ENCODE data around the gene CREB3L4.
"Not testable (repeated sequence)": the region's sequence is repeated elsewhere in the genome, so short reads cannot be mapped to it uniquely, and the experiment has no call there.

The CREB3L4 gene

DNA sequence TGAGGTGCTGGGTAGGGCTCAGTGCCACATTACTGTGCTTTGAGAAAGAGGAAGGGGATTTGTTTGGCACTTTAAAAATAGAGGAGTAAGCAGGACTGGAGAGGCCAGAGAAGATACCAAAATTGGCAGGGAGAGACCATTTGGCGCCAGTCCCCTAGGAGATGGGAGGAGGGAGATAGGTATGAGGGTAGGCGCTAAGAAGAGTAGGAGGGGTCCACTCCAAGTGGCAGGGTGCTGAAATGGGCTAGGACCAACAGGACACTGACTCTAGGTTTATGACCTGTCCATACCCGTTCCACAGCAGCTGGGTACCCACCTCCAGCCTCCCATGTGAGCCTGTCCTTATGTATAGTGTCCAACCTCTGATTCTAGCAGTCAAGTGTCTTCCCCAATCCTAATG lies 8.2 kb upstream of the CREB3L4 start:
- DNase-seq (ENCODE audit: low read depth): no peak

DNA sequence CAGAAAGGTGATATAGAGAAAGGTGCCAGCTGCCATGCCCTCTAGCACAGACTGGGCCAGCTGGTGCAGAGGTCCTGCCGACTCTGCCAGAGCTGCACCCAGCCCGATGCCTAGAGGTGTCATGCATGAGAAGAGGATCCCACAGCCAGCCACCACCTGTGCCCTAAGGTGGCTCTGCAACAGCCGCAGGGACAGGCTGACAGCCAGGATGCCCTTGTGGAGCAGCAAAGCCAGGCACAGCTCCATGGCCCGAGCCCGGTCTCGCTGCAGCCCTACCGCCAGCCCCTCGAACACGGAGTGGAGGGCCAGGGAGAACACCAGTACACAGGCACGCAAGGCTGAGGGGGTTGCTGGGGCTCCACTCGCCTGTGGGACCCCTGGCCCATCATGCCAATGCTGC lies 7.5 kb upstream of the CREB3L4 start:
- DNase-seq (ENCODE audit: low read depth): no peak

DNA sequence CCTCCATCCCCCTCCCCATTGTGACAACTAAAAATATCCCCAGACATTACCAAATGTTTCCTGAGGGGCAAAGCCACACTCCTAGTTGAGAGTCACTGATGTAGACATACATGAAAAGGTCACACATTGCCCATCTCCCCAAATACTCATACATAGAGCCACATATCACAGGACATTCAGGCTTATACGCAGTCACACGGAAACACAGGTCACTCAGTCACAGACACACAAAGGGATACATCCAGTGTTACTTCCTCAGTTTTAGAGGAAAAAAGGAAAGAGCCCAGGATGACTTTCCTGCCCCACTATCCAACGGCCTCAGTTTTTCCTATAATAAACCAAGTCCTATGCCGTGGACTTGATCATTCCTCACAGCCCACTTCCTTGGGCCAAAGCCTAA lies 6.3 kb upstream of the CREB3L4 start:
- no peak for DNase-seq (ENCODE audit: low read depth)

DNA sequence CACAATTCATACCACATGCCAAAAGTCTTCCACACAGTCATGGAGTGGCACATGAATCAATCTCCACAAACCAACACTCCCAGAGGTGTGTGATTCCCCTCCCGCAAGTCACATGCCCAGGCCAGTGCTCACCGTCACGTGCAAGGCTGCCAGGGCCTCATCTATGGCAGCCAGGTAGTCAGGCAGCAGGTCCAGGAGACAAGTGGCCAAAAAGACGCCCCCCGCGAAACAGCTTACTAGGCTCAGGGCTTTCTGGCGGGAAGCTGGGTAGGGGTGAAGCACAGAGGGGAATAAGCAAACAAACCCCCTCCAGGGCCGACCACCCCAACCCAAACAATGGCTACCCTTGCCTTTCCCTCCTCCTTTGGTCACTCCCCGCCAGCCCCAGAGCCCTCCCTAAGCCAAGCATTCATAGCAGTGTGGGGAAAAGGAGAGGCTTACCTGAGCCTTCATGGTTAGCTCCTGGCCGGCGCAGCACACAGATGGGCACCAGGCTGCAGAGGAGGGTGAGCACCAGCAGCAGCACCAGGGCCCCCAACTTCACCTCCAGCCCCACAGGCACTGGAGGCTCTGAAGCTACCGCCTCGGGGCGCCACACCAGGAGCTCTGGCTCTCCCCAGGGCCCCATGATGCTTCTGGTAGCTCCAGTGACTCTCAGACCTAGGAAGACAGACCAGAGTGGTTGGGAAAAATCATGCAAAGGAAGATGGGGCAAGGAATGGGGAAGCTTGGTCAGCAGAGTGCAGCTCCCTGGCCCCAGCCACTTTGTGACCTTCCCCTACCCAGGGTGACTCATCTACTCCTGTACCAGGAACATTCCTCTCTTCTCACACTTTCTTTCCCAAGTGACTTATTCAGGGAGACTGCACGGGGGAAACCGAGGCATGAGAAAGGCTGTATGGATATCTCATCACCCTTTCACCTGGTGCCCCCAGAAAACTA lies 5.3 kb upstream of the CREB3L4 start:
- no peak for DNase-seq (ENCODE audit: low read depth)

DNA sequence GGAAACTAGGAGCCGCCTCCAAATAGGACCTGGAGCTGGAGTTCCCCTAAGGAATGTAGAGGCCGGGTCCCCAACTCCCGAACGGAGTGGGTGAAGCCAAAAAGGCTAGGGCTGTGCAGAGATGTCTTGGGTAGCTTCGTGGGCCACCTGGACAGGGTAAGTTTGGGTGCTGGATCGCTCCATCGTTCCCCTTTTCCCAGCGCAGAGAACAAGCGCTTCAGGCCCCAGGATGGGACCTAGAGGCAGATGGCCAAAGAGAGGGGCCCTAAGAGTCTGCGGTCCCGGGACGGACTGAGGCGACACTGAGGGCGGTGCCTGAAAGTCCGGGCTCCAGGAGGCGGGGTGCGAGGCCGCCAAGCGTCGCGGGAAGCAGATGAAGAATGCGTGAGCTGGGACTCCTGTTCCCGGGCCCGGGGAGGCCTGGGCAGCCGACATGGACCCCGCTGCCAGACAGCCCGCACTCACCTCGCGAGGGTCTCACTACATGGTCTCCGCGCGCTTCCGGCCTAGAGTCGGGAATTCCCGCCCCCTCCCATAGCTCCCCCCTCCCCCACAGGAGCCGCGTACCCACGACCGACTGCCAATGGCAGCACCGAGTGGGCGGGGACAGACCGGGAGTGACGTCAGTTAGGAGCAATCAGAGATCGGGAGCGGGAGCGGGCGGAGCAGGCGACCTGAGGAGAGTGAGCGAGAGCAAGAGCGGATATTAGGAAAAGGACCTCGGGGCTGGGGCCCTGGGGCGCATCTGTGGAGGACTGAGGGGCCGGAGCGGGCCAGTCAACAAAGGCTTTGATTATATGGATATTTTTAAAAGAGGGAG lies 4.5 kb upstream of the CREB3L4 start, which contains the start of gene SLC39A1:
SLC39A1 (minus strand) TSS at position 508 of the 820 bp plus-strand sequence. CDS start 822 bp downstream, outside the sequence.
- peak; percentile 91 for DNase-seq (ENCODE audit: low read depth)

DNA sequence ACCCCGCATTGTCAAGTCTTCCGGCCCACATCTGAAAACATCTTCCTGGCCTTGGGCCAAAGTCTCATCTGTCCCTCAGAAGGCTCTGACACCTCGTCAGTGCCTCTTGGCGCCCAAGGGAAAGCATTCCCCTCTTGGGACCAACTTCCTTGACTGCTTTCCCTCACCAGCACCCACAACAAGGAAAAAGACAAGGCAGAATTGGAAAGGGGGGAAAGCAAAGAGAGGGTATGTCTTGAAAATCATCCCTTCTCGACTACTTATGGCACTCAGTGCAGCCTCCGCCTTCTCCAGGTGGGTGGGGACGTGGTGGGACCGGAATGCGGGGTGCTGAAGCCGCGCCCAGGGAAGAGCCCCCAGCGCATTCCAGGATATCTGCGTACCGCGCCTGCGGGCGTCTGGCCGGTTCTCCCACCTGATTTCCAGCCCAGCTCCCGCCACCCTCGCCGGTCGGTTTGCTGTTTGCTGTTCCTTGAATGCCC lies 3.8 kb upstream of the CREB3L4 start:
- DNase-seq (ENCODE audit: low read depth): no peak

DNA sequence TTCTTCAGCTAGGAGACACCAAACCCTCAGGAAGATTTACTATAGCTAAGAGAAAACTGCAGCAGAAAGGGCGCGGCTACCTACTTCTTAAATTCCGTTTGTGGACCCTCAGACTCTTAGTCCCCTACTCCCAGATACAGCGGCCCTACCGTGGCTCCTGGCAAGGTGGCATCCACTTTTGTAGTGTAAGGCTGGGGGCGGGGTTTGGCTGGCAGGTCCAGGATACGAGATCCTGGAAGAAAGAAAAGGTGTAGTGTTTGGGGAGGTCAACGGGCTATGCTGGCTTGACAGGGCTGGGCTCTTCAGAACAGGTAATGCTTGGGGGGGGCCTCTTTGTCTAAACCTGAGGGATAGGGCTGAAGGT lies 280 bp downstream of the CREB3L4 start:
- no peak for DNase-seq (ENCODE audit: low read depth)

DNA sequence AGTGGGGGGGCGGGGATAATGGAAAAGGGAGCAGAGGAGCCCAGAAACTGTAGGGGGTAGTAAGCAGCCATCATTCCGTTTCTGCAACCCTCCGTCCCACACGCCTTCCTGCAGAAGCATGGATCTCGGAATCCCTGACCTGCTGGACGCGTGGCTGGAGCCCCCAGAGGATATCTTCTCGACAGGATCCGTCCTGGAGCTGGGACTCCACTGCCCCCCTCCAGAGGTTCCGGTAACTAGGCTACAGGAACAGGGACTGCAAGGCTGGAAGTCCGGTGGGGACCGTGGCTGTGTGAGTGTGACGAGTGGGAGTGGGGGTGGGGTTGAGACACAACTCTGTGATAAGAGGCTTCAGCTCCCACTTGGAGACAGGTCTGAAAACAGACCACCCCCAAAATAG lies 706 bp downstream of the CREB3L4 start:
- no peak for DNase-seq (ENCODE audit: low read depth)

DNA sequence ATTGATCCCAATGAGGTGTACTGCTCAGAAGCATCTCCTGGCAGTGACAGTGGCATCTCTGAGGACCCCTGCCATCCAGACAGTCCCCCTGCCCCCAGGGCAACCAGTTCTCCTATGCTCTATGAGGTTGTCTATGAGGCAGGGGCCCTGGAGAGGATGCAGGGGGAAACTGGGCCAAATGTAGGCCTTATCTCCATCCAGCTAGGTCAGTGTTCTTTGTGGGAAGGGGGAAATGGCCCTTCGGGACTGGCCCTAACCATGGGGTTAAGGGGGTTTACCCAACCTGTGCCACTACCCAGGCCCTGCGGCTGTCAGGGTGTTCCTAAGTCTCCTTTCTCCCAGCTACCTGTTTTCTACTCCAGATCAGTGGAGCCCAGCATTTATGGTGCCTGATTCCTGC lies 1.3 kb downstream of the CREB3L4 start:
- DNase-seq (ENCODE audit: low read depth): no peak

DNA sequence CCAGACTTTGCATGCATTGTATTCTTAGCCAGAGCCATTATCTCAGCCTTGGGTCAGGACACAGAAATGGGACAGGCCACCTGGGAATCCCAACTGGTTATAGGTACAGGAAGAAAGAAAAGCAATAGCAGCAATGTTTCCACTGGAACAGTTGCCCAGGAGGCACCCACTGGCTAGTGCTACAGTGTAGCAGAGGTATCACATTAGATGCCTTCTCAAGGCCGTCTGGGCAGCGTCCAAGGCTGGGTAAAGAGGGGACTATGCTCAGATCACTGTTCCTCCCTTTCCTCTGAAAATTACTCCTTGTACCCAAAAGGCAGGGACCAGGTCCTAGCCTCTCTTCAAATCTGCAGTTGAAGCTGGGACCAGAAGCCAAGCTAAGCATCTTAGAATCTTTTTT lies 2.6 kb downstream of the CREB3L4 start:
- no peak for DNase-seq (ENCODE audit: low read depth)

DNA sequence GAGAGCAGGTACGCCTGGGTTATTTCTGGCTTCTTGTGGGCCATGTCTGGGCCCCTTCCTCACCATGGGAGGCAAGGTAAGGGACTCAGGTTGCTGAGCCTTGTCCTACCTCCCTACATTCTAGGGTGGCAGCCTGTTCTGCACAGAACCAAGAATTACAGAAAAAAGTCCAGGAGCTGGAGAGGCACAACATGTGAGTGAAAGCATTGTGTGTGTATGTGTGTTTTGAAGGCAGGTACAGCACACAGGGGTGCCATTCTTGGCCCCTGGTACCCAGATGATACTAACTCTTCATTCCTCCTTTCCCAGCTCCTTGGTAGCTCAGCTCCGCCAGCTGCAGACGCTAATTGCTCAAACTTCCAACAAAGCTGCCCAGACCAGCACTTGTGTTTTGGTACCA lies 5.4 kb downstream of the CREB3L4 start:
- DNase-seq (ENCODE audit: low read depth): no peak

DNA sequence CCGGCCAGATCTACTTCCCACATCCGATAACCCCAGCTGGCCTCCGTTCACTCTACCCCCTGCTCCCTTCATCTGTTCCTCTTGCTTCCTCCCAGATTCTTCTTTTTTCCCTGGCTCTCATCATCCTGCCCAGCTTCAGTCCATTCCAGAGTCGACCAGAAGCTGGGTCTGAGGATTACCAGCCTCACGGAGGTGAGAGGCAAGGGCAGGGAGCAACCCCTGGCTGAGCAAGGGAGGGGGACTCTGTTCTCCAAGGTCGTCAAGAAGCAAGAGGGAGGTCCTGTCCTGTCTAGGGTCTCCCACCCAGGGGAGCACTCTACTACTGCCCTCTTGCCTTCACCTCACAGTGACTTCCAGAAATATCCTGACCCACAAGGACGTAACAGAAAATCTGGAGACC lies 5.8 kb downstream of the CREB3L4 start:
- DNase-seq (ENCODE audit: low read depth): no peak

DNA sequence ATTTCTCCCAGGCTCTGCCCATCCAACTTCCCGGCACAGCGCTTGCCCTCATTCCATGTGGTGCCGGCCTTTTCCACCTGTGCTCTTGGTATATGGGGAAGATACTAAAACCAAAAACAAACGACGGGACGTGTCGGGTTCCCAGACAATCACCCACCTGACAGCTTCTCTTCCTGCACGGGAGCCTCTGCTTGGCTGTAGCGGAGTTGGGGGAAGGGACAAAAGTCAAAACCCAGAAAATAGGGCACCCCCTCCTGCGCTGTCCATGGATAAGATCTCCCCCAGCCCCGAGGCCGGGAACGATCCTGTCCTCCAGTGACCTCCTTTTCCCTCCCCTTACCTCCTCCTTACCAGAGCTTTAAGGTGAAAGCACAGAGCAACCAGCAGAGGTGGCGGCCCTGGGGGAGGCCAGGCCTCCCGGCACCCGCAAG lies 9.1 kb downstream of the CREB3L4 start:
- DNase-seq (ENCODE audit: low read depth): no peak

DNA sequence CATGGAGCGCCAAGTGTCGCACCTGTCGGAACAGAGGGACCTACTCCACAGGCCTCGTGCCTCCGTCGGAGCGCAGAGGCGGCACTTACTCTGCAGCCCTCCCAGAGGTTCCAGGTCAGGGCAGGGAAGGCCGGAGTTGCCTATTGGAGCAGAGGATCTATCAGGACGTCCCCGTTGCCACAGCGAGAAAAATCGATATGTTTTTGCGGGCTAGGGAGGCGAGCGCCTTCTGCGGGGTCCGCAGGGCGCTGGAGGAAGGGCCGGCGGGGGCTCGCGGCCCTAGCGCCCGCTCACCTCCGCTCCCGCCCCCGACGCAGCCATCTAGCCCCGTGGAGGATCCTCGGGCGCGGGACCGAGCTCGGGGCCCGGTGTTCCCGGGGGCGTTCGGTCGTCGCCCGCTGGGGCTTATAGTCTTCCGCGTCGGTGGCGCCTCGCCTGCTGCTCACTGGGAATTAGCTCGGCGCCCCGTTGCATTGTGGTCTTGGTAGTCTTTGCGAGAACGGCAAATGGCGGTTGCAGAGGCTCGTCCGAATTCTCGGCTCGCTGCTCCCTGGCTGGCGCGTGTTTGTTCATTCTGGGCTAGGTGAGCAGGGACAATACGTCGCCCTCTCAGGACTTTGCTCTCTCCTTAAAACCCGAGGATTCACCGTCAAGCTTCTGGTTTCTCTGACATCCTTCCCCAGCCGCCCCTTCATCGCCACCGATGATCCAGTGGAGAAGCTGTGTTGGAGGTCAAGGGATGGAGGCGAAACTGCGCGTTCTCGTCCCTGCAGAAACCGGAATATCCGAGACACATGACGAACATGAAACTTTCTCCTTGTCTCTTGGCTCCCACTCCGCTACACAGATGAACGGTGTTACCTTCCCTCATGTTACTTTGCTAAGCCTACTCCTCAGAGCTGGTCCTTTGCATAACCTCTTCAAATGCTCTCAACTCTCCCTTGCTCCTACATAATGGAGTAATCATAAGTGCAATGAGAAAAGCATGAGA lies 9.8 kb downstream of the CREB3L4 start, which contains the start of gene JTB:
JTB (minus strand) TSS at position 425 of the 991 bp plus-strand sequence; CDS start at position 3, 422 bp downstream.
- peak; percentile 82 for DNase-seq (ENCODE audit: low read depth)

DNA sequence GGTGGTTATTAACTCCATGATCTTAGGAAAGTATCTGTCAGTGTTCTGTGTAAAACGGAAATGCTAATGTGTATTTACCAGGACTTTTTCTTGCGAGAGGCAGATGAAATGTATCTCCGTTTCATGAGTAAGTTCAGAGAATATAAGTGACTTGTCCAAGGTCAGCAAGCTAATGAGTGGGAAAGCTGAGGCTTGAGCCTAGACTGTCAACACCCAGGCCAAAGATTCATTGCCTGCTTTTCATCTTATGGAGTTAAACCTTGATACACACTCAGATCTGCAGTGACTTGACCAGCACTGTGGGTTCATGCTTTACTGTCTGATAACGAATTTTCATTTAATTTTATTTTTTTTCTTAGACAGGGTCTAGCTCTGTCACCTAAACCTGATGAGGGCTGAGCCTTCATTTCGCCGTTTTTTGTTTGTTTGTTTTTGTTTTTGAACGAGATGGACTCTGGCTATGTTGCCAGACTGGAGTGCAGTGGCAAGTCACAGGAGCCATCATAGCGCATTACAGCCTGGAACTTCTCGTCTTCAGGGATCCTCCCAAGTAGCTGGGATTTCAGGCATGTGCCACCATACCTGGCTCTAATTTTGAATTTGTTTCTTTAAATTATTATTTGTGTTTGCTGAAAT lies 10.7 kb downstream of the CREB3L4 start:
- DNase-seq (ENCODE audit: low read depth): no peak

DNA sequence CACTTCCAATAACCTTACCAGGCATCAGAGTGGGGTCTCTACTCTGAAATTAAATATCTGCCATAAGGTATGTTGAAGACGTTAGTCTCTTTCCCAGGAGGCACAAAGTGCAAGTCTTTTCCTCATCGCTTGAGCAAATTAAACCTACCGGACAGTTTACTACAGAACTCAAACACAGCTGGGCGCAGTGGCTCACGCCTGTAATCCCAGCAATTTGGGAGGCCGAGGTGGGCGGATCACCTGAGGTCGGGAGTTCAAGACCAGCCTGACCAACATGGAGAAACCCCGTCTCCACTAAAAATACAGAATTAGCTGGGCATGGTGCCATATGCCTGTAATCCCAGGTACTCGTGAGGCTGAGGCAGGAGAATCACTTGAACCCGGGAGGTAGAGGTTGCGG lies 11.4 kb downstream of the CREB3L4 start:
- not testable (repeated sequence) for DNase-seq (ENCODE audit: low read depth)

DNA sequence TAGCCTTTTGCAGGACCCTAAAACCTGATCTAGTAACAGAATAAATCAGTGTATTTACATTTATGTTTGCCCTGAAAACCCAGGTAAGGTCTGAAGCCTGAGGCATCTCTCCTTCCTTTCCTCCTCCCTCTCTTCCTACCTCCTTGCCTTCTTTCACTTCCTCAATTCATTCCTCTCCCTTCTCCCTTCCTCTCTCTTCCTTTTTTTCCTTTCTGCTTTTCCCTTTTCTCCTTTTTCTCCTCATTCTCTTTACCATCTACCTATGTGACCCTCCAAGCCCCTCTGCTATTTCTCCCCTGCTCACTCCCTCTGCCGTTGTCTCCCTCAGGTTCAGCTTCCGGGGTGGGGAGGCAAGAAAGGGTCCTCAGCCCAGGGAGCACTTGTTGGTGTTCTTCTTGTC lies 14.0 kb downstream of the CREB3L4 start:
- not testable (repeated sequence) for DNase-seq (ENCODE audit: low read depth)

DNA sequence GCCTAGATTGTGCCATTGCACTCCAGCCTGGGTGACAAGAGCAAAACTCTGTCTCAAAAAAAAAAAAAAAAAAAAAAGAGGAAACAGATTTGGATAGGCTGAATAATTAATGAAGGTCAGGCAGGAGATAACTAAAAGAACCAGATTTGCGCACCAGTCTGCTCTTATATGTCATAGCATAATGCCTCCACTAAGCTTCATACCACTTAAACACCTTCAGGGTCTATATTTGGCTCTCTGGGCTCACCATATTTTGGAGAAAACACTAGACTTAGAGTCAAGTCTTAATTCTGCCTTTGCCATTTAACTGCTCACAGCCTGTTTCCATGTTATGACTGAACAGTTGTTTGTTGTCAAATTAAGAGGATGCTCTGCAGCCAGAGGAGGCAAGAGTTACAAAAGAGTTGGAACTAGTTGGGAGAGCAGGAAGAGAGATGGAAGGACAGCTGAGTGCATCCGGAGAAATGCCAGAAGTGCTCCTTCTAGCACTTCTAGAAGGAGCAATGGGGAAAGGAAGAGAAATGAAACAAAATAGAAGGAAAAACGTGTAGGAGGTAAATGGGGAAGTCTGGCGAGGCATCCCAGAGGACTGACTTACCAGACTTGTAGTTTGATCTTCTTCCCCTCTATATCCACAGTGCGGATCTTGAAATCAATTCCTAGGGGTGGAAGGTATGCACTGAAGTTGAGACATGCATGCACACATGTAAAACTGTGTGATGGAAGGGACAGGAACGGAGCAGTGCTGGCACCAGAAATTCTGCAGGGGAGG lies 16.6 kb downstream of the CREB3L4 start:
- DNase-seq (ENCODE audit: low read depth): no peak

DNA sequence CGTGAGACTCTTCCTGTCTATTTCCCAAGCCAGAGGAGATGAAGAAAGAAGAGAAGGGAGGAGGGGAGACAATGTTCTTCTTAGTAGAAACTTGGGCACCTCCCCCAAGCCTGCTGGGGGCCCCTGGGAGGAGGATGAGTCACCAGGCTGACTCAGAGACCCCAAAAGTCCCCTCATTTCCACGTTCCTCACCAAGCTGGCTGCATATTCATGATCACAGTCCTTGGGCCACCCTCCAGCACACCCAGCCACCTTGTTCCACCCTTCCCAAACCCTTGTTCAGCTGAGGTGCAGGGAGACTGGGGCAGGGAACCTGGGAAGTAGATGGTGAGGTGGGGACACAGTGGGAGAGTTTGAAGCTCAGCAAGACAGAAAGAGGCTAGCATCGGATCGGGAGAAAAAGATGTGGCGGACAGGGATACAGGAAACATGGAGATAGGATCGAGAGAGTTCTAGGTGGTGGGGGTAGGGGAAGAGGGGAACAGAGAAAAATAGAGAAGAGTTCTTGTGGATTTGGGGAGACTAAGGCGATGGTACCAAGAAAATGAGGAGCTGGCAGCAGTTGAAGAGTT lies 17.7 kb downstream of the CREB3L4 start:
- peak; percentile 45 for DNase-seq (ENCODE audit: low read depth)

All from activated T-cell treated with anti-CD3 and anti-CD28 coated beads for 48 hours (primary cell).